Measurements from ENCODE around the gene THAP9.
"Not testable (repeated sequence)": the region's sequence is repeated elsewhere in the genome, so short reads cannot be mapped to it uniquely, and the experiment has no call there.

Gene THAP9

DNA sequence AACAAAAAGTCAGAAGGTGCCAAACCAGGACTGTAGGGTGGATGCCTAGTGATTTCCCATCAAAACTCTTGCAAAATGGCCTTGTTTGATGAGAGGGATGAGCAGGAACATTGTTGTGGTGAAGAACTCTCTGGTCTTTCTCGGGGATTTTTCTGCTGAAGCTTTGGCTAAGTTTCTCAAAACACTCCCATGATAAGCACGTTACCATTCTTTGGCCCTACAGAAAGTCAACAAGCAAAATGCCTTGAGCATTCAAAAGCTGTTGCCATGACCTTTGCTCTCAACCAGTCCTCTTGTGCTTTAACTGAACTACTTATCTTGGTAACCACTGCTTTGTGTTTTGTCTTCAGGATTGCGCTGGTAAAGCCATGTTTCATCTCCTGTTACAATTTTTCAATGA lies 6.6 kb upstream of the THAP9 start:
- DNase-seq: no peak

DNA sequence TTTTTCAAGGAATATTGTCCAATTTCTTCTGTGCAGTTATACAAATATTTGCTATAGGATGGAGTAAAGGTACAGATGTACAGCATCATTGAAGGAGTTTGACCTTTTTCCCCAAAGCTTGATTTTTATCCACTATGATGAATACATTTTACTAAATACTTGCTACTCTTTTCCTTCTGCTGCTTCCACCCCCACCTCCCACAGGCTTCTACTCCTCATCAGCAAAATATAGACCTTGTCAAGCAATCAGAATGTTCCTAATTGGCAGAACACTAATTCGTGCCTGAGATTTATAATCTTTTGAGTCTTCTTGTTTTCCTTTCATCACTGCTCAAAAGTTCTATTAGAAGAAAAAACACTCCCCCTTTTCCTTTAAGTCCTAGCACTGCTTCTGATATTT lies 3.8 kb upstream of the THAP9 start:
- no peak for DNase-seq

DNA sequence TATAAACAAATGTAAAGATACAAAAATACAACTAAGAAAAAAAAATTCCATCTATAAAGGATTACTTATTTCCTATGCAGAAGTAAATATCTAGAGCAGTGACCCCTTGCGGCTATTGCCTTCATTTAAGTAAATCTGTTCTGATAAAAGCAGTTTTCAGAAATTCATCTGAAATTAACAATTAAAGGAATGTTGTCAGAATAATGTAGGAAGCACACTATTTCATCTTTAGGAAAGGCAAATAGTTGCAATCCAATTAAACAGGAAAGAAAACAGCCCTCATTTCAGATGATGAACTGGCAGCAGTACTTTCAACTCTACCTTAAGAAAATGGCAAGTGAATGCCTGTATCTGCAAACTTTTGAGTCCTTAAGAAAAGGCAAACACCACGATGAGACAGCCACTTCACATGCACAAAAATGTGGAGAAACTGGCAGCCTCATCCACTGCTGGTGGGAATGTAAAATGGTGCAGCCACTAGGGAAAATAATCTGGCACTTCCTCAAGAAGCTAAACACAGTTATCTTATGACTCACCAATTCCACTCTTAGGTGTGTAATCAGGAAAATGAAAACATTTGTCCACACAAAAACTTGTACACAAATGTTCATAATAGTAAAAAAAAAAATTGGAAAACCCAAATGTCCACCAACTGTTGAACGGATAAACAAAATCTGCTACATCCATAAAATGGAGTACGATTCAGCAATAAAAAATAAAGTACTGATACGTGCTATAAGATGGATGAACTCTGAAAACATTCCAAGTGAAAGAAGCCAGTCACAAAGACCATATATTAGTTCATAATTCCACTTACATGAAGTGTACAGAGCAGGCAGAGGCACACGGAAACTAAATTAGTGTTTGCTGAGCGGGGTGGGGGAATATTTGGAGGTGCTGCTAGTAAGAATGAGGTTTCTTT lies 2.0 kb upstream of the THAP9 start:
- DNase-seq: peak; percentile 76

DNA sequence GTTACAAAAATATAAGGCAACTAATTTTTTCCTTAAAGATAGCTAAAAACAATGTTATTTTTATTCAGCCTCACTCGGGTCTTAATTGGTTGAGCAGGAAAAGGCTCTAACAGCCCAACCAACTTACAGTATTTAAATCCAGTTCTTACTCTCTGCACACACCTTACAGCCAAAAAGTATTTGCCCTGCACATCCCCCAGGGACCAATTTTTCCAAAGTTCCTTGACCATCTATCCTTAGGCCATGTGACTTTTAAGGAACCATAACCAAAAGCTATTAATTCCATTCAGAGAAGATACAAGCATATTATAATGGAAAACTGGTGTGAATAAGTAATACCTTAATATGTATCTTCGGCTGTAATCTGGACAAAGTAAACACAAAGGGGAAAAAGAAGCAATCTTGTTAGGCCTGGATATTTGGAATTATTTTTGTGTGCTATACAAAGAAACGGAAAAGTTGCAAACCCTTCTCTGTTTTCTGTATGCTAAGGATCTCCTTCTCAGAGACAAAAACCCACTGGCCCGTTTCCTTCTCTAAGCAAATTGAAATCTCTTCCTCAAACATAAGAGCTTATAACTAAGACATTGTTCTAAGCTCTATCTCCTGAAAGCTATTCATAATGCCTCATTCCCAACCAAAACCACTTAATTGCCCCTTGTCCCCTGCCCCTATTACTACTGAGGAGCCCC lies 1.0 kb upstream of the THAP9 start:
- no peak for DNase-seq

DNA sequence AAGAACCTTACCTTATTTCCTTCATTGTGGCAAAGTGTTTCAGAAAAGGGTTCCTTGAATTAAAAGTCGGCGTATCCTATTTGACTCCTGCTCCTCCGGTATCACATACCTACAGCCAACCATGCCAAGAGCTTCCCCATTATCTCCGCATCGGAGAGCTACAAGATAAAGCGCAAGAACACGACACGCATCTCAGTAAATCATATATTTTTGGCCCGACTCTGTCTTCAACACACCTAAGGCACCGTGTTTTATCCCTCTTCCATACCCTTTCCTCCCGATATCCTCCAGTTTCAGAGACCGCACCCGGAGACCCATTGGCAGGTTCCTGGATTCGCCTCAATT lies 497 bp upstream of the THAP9 start:
- DNase-seq: no peak

DNA sequence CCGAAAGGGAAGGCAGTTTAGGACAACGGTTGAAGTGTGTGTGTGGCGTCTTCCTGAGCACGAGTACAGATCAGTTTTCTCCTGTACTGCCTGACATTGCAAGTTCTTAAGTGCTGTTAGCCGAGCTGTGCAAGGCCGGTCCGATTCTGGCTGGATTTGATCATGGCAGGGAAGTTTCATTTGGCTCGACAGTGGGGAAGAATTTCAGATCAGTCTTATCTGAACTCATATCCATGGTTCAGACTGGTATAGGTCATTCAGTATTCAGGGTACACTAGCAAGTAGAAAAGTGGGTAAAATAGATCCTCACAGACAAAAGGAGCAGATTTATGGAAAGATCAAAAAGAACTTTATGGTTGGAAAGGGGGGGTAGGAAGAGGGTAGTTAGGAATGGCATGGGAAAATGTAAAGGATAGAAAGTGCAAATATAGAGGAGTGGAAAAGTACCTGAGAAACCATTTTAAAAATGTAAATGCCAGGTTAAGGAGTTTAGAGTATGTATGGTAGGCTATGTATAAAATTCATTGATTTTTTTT lies 716 bp downstream of the THAP9 start:
- DNase-seq: no peak

DNA sequence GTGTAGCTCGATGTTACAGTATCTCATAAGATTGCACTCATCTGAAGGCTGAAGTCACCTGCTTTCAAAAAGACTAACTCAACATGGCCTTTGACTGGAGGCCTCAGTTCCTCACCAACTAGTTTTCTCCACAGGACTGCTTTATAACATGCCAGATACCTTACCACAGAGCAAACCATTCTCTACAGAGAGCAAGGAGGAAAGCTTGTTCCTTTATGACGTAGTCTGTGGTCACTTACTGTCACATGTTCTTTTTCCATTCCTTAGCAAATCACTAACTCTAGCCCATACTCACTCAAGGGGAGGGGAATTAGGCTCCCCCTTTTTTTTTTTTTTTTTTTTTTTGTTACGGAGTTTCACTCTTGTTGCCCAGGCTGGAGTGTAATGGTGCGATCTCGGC lies 3.2 kb downstream of the THAP9 start:
- no peak for DNase-seq

DNA sequence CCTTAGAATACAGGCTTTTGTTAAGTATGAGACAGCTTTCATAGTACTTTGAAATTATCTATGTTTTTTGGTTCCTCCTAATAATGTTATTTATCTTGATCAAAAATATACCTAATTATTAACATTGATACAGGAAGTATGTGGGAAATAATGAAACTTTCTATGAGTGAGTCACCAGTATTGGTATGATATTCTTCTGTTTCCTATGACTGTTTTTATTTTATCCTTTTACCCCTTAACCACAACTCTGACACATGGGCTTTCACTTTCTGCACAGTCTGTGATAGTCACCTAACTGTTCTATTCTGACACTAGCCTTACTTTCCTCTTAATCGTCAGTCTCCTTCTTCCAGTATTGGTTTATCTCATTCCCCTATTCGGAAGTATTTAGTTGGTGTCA lies 4.7 kb downstream of the THAP9 start:
- DNase-seq: no peak

DNA sequence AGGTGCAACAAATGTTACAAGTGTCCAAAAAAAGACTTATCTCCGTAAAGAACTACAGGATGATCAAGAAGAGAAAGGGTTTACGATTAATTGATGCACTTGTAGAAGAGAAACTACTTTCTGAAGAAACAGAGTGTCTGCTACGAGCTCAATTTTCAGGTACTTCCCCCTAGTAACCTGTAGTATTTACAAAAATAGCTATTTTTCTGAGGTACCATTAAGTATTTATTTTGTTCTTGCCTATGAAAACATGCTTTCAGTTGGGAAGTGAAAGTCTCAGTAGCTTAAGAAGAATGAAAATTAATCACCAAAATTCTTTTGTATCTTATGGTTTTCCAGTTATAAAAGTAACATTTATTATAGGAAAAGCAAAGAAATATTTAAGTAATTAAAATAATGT lies 5.9 kb downstream of the THAP9 start:
- no peak for DNase-seq

DNA sequence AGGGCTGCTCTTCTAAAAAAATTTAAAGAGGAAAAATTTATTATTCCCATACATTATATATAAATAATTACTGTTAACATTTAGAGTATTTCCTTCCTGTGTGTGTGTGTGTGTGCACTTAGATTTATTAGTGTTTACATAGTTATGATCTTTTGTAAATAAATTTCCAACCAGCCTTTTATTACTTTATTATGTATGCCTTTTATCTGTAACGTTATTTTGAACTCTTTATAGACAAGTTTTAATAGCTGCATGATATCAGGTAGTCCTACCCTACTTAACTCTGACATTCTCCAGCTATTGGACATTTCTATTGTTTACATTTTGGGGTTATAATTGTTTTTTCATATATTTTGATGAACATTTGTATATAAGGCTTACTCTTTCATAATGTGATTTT lies 8.8 kb downstream of the THAP9 start:
- no peak for DNase-seq

DNA sequence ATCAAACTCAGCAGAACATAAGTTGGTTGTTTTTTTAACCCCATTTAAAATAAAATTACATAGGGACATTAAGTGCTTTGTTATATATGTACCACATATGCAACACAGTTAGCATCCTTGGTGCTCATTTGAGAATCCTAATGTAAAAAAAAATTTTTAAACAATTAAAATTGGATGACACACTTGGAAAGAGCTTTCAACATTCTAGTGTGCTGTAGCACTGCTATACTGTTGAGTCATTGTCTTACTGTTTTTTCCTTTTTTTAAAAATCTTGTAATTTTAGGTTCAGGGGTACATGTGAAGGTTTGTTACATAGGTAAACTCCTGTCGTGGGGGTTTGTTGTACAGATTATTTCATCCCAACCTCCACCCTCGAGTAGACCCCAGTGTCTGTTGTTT lies 12.8 kb downstream of the THAP9 start:
- no peak for DNase-seq

DNA sequence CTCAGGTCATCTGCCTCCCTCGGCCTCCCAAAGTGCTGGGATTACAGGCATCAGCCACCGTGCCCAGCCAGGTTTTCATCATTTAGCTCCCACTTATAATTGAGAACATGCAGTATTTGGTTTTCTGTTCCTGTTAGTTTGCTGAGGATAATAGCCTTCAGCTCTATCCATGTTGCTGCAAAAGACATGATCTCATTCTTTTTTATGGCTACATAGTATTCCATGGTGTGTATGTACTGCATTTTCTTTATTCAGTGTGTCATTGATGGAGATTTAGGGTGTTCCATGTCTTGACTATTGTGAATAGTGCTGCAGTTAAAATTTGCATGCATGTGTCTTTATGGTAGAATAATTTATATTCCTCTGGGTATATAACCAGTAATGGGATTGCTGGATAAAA lies 13.4 kb downstream of the THAP9 start:
- not testable (repeated sequence) for DNase-seq

DNA sequence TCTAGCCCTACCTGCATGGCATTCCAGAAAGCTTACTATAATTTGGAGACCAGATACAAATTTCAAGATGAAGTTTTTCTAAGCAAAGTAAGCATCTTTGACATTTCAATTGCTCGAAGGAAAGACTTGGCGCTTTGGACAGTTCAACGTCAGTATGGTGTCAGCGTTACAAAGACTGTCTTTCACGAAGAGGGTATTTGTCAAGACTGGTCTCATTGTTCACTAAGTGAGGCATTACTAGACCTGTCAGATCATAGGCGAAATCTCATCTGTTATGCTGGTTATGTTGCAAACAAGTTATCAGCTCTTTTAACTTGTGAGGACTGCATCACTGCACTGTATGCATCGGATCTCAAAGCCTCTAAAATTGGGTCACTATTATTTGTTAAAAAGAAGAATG lies 17.6 kb downstream of the THAP9 start:
- DNase-seq: no peak

DNA sequence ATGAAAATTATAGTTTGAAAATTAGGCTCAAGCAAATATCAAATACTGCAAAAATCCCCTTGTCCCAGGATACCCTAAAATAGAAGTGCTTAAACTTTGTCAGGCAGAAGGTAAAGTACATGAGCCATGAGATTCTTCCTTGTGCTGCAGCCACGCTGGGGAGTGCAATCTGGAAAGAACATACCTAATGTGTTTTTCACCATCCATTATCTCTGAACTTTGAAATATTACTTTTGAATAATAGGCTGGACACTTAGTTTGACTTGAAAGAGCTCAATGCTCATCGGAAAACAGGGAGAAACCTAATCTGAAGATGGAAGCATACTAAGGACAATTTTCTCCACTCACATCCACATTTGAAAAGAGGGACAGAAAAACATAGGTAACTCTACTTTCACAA lies 18.9 kb downstream of the THAP9 start:
- no peak for DNase-seq

DNA sequence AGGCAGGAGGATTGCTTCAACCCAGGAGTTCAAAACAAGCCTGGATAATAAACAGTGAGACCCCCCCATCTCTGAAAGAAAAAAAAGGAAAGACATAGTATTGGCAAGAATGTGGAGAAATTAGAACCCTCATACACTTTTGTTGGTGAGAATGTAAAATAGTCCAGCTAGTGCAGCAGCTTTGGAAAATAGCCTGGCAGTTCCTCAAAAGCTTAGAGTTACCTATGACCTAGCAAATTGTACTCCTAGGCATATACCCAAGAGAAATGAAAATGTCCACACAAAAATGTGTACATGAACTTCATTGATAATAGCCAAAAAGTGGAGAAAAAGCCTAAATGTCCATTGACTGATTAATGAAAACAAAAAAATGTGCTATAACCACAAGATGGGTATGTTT lies 21.3 kb downstream of the THAP9 start:
- DNase-seq: no peak

DNA sequence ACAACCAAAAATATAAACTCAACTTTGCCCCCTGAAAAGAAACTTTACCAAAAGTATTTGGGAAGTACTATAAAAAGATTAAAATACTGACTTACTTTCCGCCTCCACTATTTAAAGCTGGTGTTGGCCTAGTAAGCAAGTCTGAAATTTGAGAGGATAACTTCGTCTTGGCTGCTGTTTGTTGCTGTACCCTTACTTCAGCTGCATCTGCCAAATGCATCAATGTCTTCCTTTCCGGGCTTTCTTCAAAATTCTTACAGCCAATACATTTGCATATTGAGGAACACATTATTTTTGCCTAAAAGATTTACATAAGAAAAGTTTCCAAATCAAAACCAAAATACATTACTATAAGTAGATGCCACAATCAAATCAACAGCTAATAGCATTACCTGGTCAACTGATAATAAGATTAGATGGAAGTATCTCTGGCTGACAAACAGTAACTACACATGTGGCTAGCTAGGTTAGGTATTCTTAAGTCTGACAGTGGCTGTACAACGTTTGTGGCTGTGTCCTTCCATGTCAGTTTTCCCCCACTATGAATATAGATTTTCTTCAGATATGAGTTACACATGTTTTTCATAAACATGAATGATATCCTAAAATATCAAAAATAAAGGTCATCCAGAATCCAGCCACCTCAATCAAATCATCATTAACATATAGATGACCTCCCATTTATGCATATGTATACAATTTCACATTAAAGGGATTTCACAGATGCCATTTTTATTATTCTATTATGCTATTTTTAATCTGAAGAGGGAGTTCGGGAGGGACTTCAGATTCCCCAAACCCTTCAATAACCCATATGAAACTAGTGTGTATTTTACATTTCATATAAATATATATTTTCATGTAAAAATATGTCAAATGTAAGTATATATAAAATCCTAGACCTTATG lies 30.6 kb downstream of the THAP9 start:
- no peak for DNase-seq

DNA sequence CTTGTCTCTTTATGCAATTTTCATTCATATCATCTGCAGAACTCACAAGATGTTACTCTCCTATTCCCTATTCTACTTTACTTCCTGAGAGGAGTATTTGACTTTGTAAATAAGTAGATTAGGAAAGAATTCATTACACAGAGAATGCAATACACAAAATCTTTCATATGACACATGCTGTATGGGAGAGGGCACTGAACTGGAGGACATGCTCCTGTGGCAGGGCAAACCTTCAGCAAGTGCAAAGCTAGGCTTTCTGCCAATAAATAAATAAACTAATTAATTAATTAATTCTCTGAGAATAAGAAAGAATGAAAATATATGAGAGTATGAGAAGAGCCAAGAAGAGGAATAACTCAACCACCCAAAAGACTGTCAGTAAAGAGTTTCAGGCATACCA lies 33.9 kb downstream of the THAP9 start:
- no peak for DNase-seq

DNA sequence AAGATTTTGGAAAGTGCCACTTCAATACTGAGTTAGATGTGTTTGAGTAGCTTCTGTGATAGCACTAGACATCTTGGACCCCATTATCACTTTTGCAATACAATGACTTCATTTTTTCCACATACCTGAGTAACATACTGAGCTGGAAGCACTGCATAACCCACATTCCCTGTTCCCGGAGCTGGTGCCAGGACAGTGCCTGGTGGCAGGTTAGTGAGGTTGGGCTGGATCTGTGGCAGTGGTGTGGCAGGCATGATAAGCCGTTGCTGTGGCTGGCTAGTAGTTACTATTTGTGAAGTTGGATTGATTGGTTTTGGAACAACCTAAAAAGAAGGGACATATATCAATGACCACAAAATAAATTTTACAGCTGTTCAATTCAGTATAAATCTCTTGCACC lies 38.9 kb downstream of the THAP9 start:
- no peak for DNase-seq

DNA sequence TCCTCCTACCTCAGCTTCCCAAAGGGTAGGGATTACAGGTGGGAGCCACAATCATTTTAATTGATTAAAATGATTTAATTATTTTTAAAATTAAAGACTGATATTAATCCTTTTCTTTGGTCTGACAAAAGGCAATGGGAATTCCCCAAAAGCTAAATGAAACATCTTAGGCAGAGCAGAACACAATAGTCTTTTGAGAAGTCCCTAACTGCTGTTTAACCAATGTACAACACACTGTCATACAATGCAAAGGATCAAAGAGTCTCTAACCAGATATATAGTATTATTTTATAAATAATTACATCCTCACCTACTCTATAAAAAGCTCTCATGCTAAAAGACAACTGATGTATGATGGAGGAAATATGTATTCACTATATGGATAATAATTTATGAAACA lies 47.0 kb downstream of the THAP9 start:
- DNase-seq: no peak

DNA sequence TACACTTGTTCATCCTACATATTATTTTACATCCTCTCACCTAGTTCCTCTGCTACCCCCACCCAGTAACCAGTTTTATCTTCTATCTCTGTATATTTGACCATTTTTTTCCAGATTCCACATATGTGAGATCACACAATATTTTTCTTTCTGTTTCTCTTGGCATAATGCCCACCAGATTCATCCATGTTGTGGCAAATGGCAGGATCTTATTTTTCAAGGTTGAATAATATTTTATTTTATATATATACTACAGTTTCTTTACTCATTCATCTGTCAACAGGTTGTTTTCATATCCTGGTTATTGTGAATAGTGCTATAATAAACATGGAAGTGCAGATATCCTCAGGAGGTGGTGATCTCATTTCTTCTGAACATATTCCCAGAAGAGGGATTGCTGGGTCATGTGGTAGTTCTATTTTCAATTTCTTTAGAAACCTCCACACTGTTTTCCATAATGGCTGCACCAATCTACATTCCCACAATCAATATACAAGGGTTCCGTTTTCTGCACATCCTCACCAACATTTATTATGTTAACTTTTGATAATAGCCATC lies 48.2 kb downstream of the THAP9 start:
- DNase-seq: peak; percentile 27

DNA sequence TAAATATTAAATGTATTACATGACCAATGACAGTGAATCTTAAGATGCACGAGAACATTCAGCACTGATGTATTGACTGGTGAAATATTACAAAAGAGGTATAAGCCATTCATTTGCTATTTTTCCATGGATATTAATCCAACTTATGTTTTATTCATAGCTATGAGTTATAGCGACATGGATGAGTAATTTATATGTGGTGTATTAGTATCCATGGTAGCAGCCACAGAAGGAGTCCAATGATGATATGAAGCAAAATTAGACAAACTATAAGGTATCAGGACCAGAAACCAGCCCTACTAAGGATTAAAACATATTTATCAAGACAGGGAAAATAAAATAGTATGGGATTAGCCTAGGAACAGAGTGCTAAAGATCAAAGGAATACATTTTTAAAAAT lies 50.7 kb downstream of the THAP9 start:
- no peak for DNase-seq

DNA sequence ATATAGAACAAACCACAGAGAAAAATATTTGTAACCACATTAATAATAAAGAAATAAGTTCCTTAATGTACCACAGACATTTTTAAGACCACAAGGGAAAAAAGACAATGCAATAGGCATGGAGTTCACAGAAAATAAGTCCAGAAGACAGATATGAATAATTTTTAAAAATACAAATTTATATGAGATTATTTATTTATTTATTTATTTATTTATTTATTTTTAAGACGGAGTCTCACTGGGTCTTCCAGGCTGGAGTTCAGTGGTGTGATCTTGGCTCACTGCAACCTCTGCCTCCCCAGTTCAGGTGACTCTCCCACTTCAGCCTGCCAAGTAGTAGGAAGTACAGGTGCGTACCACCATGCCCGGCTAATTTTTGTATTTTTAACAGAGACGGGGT lies 53.7 kb downstream of the THAP9 start:
- no peak for DNase-seq

DNA sequence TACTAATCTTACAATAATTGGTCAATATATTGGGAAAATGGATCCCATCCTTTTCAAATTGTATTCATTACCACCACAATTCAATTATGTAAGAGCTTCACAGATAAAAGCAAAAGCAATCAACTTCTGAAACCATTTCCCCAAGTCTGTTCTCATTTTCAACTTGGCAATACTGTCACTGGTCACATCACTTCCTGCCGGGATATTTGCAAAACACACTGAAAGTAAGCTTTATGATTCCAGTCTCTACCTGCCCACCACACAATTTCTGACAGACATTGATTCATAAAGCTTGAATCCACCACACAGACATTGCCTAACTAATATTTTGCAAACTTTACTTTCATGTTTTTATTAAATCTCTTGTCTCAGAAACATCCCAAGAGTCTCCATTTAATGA lies 56.5 kb downstream of the THAP9 start:
- DNase-seq: no peak
